Astrocyte (in vitro differentiated cells and primary cell): ENCODE measurements around the gene TSSK3. TPM values are rescaled to one million over a fixed set of nuclear protein-coding genes. Genes with fewer than 3 reads are reported as not detected.

ENCODE experiments used
- DNase-seq: peaks from one replicate; pipeline ENCODE4 v3.0.0-alpha.2; 2010; ENCODE audit warnings: low read depth
- FAIRE-seq: peaks from 2 replicates; lab custom pipeline; 2011; peaks lifted over from hg19 to GRCh38; lab: Jason Lieb, UNC
- H2AFZ ChIP-seq: 2 replicates; pipeline ENCODE4 v1.6.0; 2012; ENCODE audit warnings: low read depth, low read length, inconsistent platforms
- H3K27ac ChIP-seq: 2 replicates; pipeline ENCODE4 v1.5.1; 2011; ENCODE audit warnings: low read depth, low read length, inconsistent platforms
- H3K27me3 ChIP-seq: 2 replicates; pipeline ENCODE4 v1.6.0; 2011; ENCODE audit warnings: low read length, inconsistent platforms; ENCODE audit not compliant: insufficient read depth
- H3K36me3 ChIP-seq: 2 replicates; pipeline ENCODE4 v1.5.1; 2011; ENCODE audit warnings: low read length, inconsistent platforms; ENCODE audit not compliant: insufficient read depth
- H3K4me1 ChIP-seq: 2 replicates; pipeline ENCODE4 v1.5.1; 2011; ENCODE audit warnings: low read length, inconsistent platforms; ENCODE audit not compliant: insufficient read depth
- H3K4me2 ChIP-seq: 2 replicates; pipeline ENCODE4 v1.6.0; 2012; ENCODE audit warnings: low read length, inconsistent platforms
- H3K4me3 ChIP-seq: 2 replicates; pipeline ENCODE4 v1.5.1; 2011; ENCODE audit warnings: low read depth, mild to moderate bottlenecking, low read length, inconsistent platforms; ENCODE audit not compliant: insufficient read depth
- H3K79me2 ChIP-seq: 2 replicates; pipeline ENCODE4 v1.6.0; 2012; ENCODE audit warnings: mild to moderate bottlenecking, low read length, inconsistent platforms; ENCODE audit not compliant: insufficient read depth
- H3K9ac ChIP-seq: 2 replicates; pipeline ENCODE4 v1.6.0; 2012; ENCODE audit warnings: mild to moderate bottlenecking, low read length, inconsistent platforms
- H3K9me3 ChIP-seq: 2 replicates; pipeline ENCODE4 v1.5.1; 2012; ENCODE audit warnings: low read depth, mild to moderate bottlenecking, low read length, inconsistent platforms; ENCODE audit not compliant: insufficient read depth
- H4K20me1 ChIP-seq: 2 replicates; pipeline ENCODE4 v1.6.0; 2012; ENCODE audit warnings: low read length, inconsistent platforms; ENCODE audit not compliant: insufficient read depth
- H3K27ac Mint-ChIP-seq: one replicate; pipeline ENCODE4 v1.8.0; 2021; ENCODE audit warnings: mild to moderate bottlenecking, mixed read lengths; ENCODE audit not compliant: unreplicated experiment
- H3K27me3 Mint-ChIP-seq: one replicate; pipeline ENCODE4 v1.8.0; 2021; ENCODE audit warnings: low read depth, mixed read lengths; ENCODE audit not compliant: unreplicated experiment
- H3K36me3 Mint-ChIP-seq: one replicate; pipeline ENCODE4 v1.8.0; 2021; ENCODE audit warnings: low read depth, mixed read lengths; ENCODE audit not compliant: unreplicated experiment
- H3K4me1 Mint-ChIP-seq: one replicate; pipeline ENCODE4 v1.8.0; 2021; ENCODE audit warnings: low read depth, mixed read lengths; ENCODE audit not compliant: unreplicated experiment
- H3K4me3 Mint-ChIP-seq: one replicate; pipeline ENCODE4 v1.8.0; 2021; ENCODE audit warnings: mild to moderate bottlenecking, moderate library complexity, mixed read lengths; ENCODE audit not compliant: unreplicated experiment
- H3K9me3 Mint-ChIP-seq: one replicate; pipeline ENCODE4 v1.8.0; 2021; ENCODE audit warnings: mild to moderate bottlenecking, mixed read lengths; ENCODE audit not compliant: unreplicated experiment
- CTCF ChIP-seq: IDR thresholded peaks from 2 replicates; pipeline ENCODE4 v1.5.1; 2011; ENCODE audit warnings: low read depth, mild to moderate bottlenecking, inconsistent platforms, low read length, moderate library complexity; ENCODE audit not compliant: insufficient read depth
- EZH2 ChIP-seq: IDR thresholded peaks from 2 replicates; pipeline ENCODE4 v1.6.1; 2012; ENCODE audit warnings: mild to moderate bottlenecking, low read length, inconsistent platforms; ENCODE audit not compliant: insufficient read depth
- total RNA-seq: library from RNA; stranded (reverse); gene quantifications from 2 replicates; pipeline ENCODE4 v1.2.1, GENCODE V29; 2021

TSSK3 gene
- total RNA-seq, 1 donor from 2014 or later = 0.32 TPM

- H3K27ac ChIP-seq = peak overlapping the region; percentile 95
- Mint-ChIP-seq H3K9me3 (peaks cover 4% of the 10 kb centered on the region), H3K36me3 (peaks cover 2% of the 10 kb centered on the region), H3K4me1 (peaks cover 10% of the 10 kb centered on the region), H3K27ac (peak overlapping the region; percentile 98), H3K4me3 (peak overlapping the region; percentile 100), H3K27me3 (no peaks in the 10 kb centered on the region)
- no peak for DNase-seq
- H3K9ac ChIP-seq = peak overlapping the region; percentile 95
- FAIRE-seq = no peak
- peaks cover 11% of the 10 kb centered on the region for H3K4me1 ChIP-seq
- H3K9me3 ChIP-seq = no peaks in the 10 kb centered on the region
- no peak overlapping the region for H2AFZ ChIP-seq
- H3K27me3 ChIP-seq = no peaks in the 10 kb centered on the region
- peak overlapping the region; percentile 92 for H3K4me3 ChIP-seq
- H4K20me1 ChIP-seq = peaks cover 40% of the 10 kb centered on the region
- H3K79me2 ChIP-seq = peaks cover 55% of the 10 kb centered on the region
- H3K4me2 ChIP-seq = peak overlapping the region; percentile 97
- no peak for TF ChIP-seq CTCF
- no peak for TF ChIP-seq EZH2
- peaks cover 15% of the 10 kb centered on the region for H3K36me3 ChIP-seq
Observed at GRCh38 chr1:32393136-32393535, 30.8 kb downstream of the TSSK3 start.

GRCh38 chr1:32393832-32394140 lies 31.4 kb downstream of the TSSK3 start:
- peak overlapping the region; percentile 97 for H3K4me2 ChIP-seq
- H3K4me3 Mint-ChIP-seq = peak overlapping the region; percentile 100
- H3K9me3 ChIP-seq = no peaks in the 10 kb centered on the region
- peak overlapping the region; percentile 88 for H2AFZ ChIP-seq
- H3K27ac ChIP-seq = peak overlapping the region; percentile 95
- H3K27me3 Mint-ChIP-seq = no peaks in the 10 kb centered on the region
- peak overlapping the region; percentile 95 for H3K9ac ChIP-seq
- no peak for FAIRE-seq
- H3K4me1 Mint-ChIP-seq = peaks cover 16% of the 10 kb centered on the region
- no peaks in the 10 kb centered on the region for H3K27me3 ChIP-seq
- H3K9me3 Mint-ChIP-seq = peaks cover 4% of the 10 kb centered on the region
- H4K20me1 ChIP-seq = peaks cover 37% of the 10 kb centered on the region
- TF ChIP-seq EZH2 = no peak
- TF ChIP-seq CTCF = no peak
- H3K79me2 ChIP-seq = peaks cover 51% of the 10 kb centered on the region
- peaks cover 12% of the 10 kb centered on the region for H3K36me3 ChIP-seq
- H3K27ac Mint-ChIP-seq = peak overlapping the region; percentile 98
- DNase-seq = no peak
- H3K4me3 ChIP-seq = peak overlapping the region; percentile 92
- H3K36me3 Mint-ChIP-seq = peaks cover 2% of the 10 kb centered on the region
- H3K4me1 ChIP-seq = peaks cover 18% of the 10 kb centered on the region

- Mint-ChIP-seq H3K9me3 (peaks cover 4% of the 10 kb centered on the region), H3K27me3 (no peaks in the 10 kb centered on the region), H3K4me1 (peaks cover 18% of the 10 kb centered on the region), H3K27ac (peak within 1 kb of the TSS; percentile 98), H3K4me3 (peak within 1 kb of the TSS; percentile 100), H3K36me3 (peaks cover 2% of the 10 kb centered on the region)
- Histone ChIP-seq H3K36me3 (peaks cover 9% of the 10 kb centered on the region), H3K4me3 (peak within 1 kb of the TSS; percentile 92), H3K27ac (peak within 1 kb of the TSS; percentile 95), H2AFZ (peak within 1 kb of the TSS; percentile 88), H4K20me1 (peaks cover 35% of the 10 kb centered on the region), H3K4me1 (peaks cover 18% of the 10 kb centered on the region), H3K4me2 (peak within 1 kb of the TSS; percentile 97), H3K9me3 (no peaks in the 10 kb centered on the region), H3K79me2 (peaks cover 47% of the 10 kb centered on the region), H3K27me3 (no peaks in the 10 kb centered on the region), H3K9ac (peak within 1 kb of the TSS; percentile 95)
- DNase-seq = peak; percentile 97
- peak; percentile 67 for FAIRE-seq
- TF ChIP-seq CTCF = no peak
- no peak for TF ChIP-seq EZH2
Observed at GRCh38 chr1:32394141-32394889, 32.0 kb downstream of the TSSK3 start, which contains the start of gene BSDC1. Gene BSDC1, minus strand, starts transcription at chr1:32394441. Its CDS starts 27 bp downstream, at chr1:32394414.
